ENCODE measurements around the gene SLC4A3.
A peak's percentile ranks its signal among the peaks of the same experiment; 100 is the strongest.

Gene SLC4A3

DNA sequence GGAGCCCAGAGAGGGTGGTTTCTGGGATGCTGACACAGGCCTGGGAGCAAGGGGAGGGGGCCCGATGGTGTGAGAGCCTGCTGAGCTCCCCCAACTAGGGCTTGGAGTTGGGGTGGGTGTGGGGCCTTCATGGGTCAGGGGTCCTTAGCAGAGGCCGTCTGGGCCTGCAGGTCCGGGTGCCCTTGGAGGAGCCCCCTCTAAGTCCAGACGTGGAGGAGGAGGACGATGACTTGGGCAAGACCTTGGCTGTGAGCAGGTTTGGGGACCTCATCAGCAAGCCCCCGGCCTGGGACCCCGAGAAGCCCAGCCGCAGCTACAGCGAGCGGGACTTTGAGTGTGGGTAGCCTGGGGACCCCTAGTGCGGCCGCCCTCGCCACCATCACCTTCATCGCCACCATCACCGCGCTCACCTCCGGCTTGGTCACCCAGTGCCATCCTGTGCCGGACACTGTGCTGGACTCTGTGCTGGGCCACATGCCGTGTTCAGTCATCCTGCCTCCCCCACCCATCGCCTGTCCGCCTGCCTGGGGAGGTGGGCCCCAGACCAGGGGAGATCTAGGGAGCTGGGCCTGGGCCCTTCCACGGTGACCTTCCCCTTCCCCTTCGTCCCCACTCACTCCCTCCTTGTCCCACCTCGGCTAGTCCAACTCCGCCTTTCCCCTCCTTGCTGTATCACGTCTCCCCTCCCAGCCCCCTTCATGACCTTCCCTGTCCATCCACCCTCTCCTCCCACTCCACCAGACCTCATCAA, 980 bp downstream of the SLC4A3 start:
- H3K9me3 ChIP-seq (ENCODE audit: control insufficient read depth, low read length), result no peaks in the 10 kb centered on the region
- DNase-seq (ENCODE audit: low read depth), result no peak
- H3K27me3 ChIP-seq (replicated peaks; ENCODE audit: control insufficient read depth, insufficient read depth, low read length), result peaks cover 3% of the 10 kb centered on the region
- no peak overlapping the region for H3K9ac ChIP-seq (ENCODE audit: low read length)
- H3K4me3 ChIP-seq (ENCODE audit: low read length), result peak overlapping the region; percentile 73
- H3K36me3 ChIP-seq (ENCODE audit: control insufficient read depth, insufficient read depth, low read length, severe bottlenecking), result peaks cover 2% of the 10 kb centered on the region
- no peaks in the 10 kb centered on the region for H3K4me1 ChIP-seq (ENCODE audit: control insufficient read depth, insufficient read depth, low read length)

DNA sequence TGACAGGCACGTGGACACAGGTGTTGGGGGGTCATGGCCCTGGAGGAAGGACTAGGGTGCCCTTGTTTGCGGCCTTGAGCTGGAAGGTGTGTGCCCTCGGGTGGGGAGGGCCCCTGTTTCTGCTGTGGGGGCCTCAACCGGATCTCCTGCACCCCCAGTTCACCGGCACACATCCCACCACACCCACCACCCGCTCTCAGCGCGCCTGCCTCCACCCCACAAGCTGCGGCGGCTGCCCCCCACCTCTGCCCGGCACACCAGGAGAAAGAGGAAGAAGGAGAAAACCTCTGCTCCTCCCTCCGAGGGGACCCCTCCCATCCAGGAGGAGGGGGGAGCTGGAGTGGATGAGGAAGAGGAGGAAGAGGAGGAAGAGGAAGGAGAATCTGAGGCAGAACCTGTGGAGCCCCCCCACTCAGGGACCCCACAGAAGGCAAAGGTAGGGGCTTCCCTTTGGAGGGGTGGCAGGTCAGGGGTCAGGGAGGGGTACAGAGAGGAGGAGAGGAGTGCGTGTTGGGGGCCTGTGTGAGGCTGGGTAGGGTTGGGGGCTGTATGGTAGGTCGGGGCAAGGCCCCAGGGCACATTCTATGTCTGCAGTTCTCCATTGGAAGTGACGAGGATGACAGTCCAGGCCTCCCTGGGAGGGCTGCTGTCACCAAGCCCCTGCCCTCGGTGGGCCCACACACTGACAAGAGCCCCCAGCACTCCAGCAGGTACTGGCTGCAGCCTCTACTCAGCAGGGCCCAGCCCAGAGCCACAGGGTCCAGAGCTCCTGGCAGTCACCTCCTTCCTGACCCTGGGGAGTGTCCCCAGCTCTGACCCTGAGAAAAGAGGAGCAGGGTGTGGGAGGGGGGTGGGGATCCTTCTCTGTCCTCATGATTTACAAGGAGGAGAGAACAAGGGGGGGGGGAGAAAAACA, 1.8 kb downstream of the SLC4A3 start:
- H3K36me3 ChIP-seq (ENCODE audit: control insufficient read depth, insufficient read depth, low read length, severe bottlenecking), result peaks cover 4% of the 10 kb centered on the region
- H3K9ac ChIP-seq (ENCODE audit: low read length), result no peak overlapping the region
- no peak for DNase-seq (ENCODE audit: low read depth)
- H3K4me1 ChIP-seq (ENCODE audit: control insufficient read depth, insufficient read depth, low read length), result no peaks in the 10 kb centered on the region
- H3K27me3 ChIP-seq (replicated peaks; ENCODE audit: control insufficient read depth, insufficient read depth, low read length), result peaks cover 3% of the 10 kb centered on the region
- H3K9me3 ChIP-seq (ENCODE audit: control insufficient read depth, low read length), result no peaks in the 10 kb centered on the region
- no peak overlapping the region for H3K4me3 ChIP-seq (ENCODE audit: low read length)

DNA sequence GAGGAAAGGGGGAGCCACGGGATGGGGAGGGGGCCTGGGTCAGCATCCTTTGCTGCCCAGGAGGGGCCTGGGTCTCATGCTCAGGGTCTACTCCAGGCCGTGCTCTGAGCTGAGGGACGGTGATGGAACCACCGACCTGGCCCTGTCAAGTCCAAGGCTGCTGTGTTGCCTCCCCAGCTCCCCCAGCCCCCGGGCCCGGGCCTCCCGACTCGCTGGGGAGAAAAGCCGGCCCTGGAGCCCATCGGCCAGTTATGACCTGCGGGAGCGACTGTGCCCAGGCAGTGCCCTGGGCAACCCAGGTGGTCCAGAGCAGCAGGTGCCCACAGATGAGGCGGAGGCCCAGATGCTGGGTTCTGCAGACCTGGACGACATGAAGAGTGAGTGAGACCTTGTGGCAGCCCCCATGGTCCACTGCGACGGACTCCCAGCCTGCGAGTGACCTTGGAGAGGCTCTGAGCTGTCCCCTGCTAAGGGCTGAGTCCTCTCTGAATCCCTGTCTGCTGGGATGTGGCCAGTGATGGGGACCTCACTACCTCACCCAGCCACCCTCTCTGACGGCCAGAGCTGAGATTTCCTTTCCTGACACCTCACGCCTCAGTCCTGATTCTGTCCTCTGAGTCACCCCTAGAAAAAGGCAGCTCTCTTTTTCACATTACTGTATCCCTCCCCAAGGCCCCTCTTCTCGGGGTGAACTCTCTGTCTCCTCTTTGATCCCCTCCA, 2.7 kb downstream of the SLC4A3 start:
- no peaks in the 10 kb centered on the region for H3K4me1 ChIP-seq (ENCODE audit: control insufficient read depth, insufficient read depth, low read length)
- no peaks in the 10 kb centered on the region for H3K9me3 ChIP-seq (ENCODE audit: control insufficient read depth, low read length)
- no peak for DNase-seq (ENCODE audit: low read depth)
- no peak overlapping the region for H3K4me3 ChIP-seq (ENCODE audit: low read length)
- peaks cover 4% of the 10 kb centered on the region for H3K36me3 ChIP-seq (ENCODE audit: control insufficient read depth, insufficient read depth, low read length, severe bottlenecking)
- H3K9ac ChIP-seq (ENCODE audit: low read length), result no peak overlapping the region
- H3K27me3 ChIP-seq (replicated peaks; ENCODE audit: control insufficient read depth, insufficient read depth, low read length), result peaks cover 3% of the 10 kb centered on the region

DNA sequence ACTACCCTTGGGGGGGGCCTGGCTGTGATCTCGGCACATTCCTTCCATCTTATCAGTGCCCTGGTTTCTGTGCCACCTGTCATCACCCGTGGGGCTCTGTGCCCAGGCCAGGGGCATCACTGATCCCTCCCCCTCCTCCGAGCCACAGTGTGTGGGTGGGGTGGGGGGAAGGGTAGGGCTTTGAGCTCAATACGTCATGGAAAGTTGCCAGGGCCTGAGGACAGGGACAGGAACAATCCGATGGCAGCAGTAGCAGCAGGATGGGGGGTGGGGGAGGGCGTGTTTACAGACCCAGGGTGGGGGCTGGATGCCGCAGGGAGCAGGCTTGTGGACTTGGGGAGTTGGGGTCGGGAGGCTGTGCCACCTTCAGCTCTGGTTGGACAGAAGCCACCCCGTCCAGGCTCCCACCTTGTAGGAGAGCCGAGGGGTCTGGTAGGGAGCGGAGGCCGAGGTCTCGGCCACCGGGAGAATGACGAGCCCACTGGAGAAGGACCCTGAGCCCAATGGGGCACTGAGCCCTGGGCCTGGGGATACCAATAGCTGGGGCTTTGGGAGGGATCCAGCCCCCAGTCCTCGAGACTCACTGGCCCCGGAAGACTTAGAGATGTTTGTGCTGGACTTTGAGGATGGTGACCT, 3.5 kb downstream of the SLC4A3 start:
- H3K9me3 ChIP-seq (ENCODE audit: control insufficient read depth, low read length), result no peaks in the 10 kb centered on the region
- H3K9ac ChIP-seq (ENCODE audit: low read length), result no peak overlapping the region
- H3K27me3 ChIP-seq (replicated peaks; ENCODE audit: control insufficient read depth, insufficient read depth, low read length), result peaks cover 3% of the 10 kb centered on the region
- no peak for DNase-seq (ENCODE audit: low read depth)
- H3K4me3 ChIP-seq (ENCODE audit: low read length), result no peak overlapping the region
- no peaks in the 10 kb centered on the region for H3K4me1 ChIP-seq (ENCODE audit: control insufficient read depth, insufficient read depth, low read length)
- peaks cover 6% of the 10 kb centered on the region for H3K36me3 ChIP-seq (ENCODE audit: control insufficient read depth, insufficient read depth, low read length, severe bottlenecking)

DNA sequence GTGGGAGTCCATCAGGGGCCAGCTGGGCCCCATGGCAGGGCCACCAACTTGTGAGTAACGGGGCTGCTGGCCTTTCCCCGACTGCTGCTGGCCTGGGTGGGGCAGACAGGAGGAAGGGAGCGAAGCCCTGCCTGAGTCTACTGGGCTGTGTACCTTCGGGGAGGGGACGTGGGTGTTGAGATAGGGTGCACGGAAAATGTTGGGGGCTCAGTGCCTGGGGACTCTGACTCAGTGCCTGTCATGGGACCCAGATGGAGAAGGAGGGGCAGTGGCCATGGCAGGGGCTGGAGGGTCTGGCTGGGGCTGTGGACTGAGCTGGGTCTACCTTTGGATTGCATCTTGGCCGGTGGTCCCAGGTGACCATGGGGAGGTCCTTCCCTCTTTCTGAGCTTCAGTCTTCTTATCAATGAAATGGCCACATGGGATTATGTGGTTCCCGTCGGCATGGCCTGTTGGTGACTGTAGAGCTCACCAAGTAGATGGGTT, 4.0 kb downstream of the SLC4A3 start:
- Histone ChIP-seq H3K36me3 (ENCODE audit: control insufficient read depth, insufficient read depth, low read length, severe bottlenecking) (peaks cover 6% of the 10 kb centered on the region), H3K27me3 (replicated peaks; ENCODE audit: control insufficient read depth, insufficient read depth, low read length) (peaks cover 3% of the 10 kb centered on the region), H3K4me1 (ENCODE audit: control insufficient read depth, insufficient read depth, low read length) (no peaks in the 10 kb centered on the region), H3K4me3 (ENCODE audit: low read length) (no peak overlapping the region), H3K9me3 (ENCODE audit: control insufficient read depth, low read length) (no peaks in the 10 kb centered on the region), H3K9ac (ENCODE audit: low read length) (no peak overlapping the region)
- DNase-seq (ENCODE audit: low read depth), result no peak

DNA sequence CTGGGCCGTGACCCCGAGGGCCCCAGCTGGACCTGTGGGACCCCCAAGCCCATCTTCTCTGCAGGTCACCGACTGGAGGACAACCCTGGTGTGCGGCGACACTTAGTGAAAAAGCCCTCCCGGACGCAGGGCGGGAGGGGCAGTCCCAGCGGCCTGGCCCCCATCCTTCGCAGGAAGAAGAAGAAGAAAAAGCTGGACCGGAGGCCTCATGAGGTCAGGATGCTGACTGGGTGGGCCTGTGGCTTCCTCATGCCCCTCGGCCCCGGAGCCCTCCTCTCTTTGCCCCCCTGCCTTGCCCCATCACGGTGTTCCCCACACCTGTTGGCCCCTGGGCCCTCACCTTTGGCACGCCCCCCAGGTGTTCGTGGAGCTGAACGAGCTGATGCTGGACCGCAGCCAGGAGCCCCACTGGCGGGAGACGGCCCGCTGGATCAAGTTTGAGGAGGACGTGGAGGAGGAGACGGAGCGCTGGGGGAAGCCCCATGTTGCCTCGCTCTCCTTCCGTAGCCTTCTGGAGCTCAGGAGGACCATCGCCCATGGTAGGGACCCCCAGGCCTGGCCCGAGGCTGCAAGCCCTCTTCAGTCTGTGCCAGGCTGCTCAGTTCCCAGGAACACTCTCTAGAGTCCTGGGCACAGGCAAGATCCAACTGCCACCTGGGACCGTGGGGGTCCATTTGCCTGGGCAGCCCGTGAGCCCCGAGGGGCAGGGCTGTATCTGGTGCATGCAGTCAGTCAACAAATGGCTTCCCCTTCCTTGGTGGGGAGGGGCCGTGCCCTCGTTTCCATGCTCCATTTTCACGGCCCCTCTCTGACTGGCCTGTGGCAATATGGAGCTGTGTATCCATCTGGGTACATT, 4.7 kb downstream of the SLC4A3 start:
- Histone ChIP-seq H3K4me1 (ENCODE audit: control insufficient read depth, insufficient read depth, low read length) (no peaks in the 10 kb centered on the region), H3K36me3 (ENCODE audit: control insufficient read depth, insufficient read depth, low read length, severe bottlenecking) (peaks cover 6% of the 10 kb centered on the region), H3K4me3 (ENCODE audit: low read length) (no peak overlapping the region), H3K9me3 (ENCODE audit: control insufficient read depth, low read length) (no peaks in the 10 kb centered on the region), H3K9ac (ENCODE audit: low read length) (no peak overlapping the region), H3K27me3 (replicated peaks; ENCODE audit: control insufficient read depth, insufficient read depth, low read length) (no peaks in the 10 kb centered on the region)
- no peak for DNase-seq (ENCODE audit: low read depth)

DNA sequence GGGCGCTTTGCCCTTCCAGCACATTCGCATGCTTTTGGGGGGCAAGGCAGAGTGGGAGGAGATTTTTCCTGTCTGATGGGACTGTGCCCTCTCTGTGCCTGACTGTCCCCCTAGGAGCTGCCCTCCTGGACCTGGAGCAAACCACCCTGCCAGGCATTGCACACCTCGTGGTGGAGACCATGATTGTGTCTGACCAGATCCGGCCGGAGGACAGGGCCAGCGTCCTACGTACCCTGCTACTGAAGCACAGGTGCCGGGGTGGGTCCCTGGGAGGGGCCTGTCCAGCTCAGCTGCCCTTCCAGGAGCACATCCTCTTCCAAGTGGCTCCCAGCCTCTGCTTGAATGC, 5.3 kb downstream of the SLC4A3 start:
- Histone ChIP-seq H3K4me3 (ENCODE audit: low read length) (no peak overlapping the region), H3K4me1 (ENCODE audit: control insufficient read depth, insufficient read depth, low read length) (no peaks in the 10 kb centered on the region), H3K9ac (ENCODE audit: low read length) (no peak overlapping the region), H3K36me3 (ENCODE audit: control insufficient read depth, insufficient read depth, low read length, severe bottlenecking) (peaks cover 6% of the 10 kb centered on the region), H3K27me3 (replicated peaks; ENCODE audit: control insufficient read depth, insufficient read depth, low read length) (no peaks in the 10 kb centered on the region), H3K9me3 (ENCODE audit: control insufficient read depth, low read length) (no peaks in the 10 kb centered on the region)
- DNase-seq (ENCODE audit: low read depth), result no peak

DNA sequence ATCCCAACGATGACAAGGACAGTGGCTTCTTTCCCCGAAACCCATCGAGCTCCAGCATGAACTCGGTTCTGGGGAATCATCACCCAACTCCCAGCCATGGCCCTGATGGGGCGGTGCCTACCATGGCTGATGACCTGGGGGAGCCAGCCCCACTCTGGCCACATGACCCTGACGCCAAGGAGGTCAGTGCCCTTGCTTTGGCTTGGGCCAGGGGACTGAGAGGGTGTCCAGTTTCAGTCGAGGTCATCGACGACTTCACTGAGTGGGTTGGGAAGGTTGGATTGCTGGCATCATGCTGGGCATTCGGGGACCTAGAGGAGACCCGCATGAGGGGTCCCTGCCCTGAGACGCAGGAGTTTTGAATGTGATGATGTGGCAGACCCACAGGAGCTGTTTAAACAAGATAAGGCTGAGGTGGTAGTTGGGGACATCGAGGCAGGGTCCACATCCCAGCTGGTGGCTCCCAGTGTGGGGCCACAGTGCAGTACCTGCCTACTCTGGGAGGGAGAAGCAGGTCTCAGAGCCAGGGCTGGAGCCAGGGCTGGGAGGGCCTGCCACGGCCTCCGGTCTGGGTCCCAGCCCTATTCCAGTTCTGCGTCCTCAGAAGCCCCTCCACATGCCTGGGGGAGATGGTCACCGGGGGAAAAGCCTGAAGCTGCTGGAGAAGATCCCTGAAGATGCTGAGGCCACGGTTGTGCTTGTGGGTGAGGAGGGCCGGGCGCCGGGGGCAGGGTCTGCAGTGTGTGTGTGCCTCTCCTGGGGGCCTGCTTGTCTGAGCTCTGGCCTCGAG, 6.0 kb downstream of the SLC4A3 start:
- Histone ChIP-seq H3K36me3 (ENCODE audit: control insufficient read depth, insufficient read depth, low read length, severe bottlenecking) (peaks cover 6% of the 10 kb centered on the region), H3K9me3 (ENCODE audit: control insufficient read depth, low read length) (no peaks in the 10 kb centered on the region)
- DNase-seq (ENCODE audit: low read depth), result no peak

DNA sequence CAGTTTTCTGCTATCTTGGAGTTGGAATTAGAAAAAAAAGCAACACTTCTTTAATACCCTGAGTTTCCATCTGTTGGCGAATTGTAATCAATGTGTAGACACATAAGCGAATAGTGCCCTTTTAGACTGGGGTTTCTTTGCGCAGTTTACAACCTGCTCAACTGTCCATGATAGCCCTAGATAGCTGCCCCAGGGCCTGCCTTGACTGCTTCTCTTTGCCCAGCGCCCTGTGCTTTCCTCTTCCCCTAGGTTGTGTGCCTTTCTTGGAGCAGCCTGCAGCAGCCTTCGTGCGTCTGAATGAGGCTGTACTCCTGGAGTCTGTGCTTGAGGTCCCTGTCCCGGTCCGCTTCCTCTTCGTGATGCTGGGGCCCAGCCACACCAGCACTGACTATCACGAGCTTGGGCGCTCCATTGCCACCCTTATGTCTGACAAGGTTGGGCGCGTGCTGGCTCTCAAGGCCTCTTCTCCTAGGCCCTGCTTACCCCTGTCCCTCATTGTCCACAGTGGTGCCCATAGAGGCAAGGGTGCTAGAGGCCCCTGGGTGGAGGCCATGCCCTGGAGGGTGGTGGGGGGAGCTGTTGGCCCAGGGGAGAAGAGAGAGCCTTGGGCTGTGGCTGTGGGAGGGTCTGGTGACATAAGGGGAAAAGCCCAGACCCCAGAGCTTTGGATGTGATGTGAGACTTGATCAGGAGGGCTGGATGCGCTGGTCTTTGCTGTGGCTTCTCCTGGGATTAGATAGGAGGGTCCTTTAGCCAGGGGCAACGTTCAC, 6.9 kb downstream of the SLC4A3 start:
- H3K9me3 ChIP-seq (ENCODE audit: control insufficient read depth, low read length), result no peaks in the 10 kb centered on the region
- no peak overlapping the region for H3K9ac ChIP-seq (ENCODE audit: low read length)
- no peak overlapping the region for H3K4me3 ChIP-seq (ENCODE audit: low read length)
- H3K4me1 ChIP-seq (ENCODE audit: control insufficient read depth, insufficient read depth, low read length), result no peaks in the 10 kb centered on the region
- peaks cover 6% of the 10 kb centered on the region for H3K36me3 ChIP-seq (ENCODE audit: control insufficient read depth, insufficient read depth, low read length, severe bottlenecking)
- no peak for DNase-seq (ENCODE audit: low read depth)
- H3K27me3 ChIP-seq (replicated peaks; ENCODE audit: control insufficient read depth, insufficient read depth, low read length), result no peaks in the 10 kb centered on the region

More for the DNA sequence above, 6.0 kb downstream of the SLC4A3 start:
- no peak overlapping the region for H3K4me3 ChIP-seq (ENCODE audit: low read length)
- no peaks in the 10 kb centered on the region for H3K4me1 ChIP-seq (ENCODE audit: control insufficient read depth, insufficient read depth, low read length)
- no peak overlapping the region for H3K9ac ChIP-seq (ENCODE audit: low read length)
- no peaks in the 10 kb centered on the region for H3K27me3 ChIP-seq (replicated peaks; ENCODE audit: control insufficient read depth, insufficient read depth, low read length)
